Measurements from ENCODE around the gene CEMIP.

CEMIP gene

DNA sequence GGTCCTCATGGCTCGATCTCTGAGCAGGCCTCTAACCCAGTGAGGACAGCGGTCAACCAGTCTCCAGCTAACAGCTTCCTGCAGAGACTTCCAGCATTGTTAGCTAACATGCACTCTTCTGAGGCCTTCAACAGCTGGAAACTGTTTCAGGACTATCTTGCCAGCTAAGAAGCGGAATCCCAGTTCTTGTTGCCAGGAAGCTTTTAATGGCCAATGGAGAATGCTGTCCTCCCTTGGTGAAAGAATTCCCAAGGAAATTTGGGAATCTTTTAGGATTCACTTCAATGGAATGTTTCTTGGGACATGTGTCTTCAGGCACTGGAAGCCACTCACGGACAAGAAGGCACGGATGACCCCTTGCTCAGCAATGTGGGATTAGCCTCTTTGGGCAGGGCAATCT, 91.7 kb downstream of the CEMIP start:
- ChIA-PET POLR2A (no interaction called here), CTCF (interaction anchor here (0.6 to 1.0 kb wide), 2 partner anchors 65 to 296 kb away, joined by 3 read pairs; no protein-coding TSS in a partner anchor)

GRCh38 chr15:80871858-80872257, 92.7 kb downstream of the CEMIP start:
- no peak for TF ChIP-seq SALL2 (tag by site-specific recombination; IDR thresholded peaks at IDR 0.05; ENCODE audit: borderline replicate concordance)
- TF ChIP-seq ZBTB20 (tag by site-specific recombination; IDR thresholded peaks at IDR 0.05) = no peak
- TF ChIP-seq, protein P1, sequence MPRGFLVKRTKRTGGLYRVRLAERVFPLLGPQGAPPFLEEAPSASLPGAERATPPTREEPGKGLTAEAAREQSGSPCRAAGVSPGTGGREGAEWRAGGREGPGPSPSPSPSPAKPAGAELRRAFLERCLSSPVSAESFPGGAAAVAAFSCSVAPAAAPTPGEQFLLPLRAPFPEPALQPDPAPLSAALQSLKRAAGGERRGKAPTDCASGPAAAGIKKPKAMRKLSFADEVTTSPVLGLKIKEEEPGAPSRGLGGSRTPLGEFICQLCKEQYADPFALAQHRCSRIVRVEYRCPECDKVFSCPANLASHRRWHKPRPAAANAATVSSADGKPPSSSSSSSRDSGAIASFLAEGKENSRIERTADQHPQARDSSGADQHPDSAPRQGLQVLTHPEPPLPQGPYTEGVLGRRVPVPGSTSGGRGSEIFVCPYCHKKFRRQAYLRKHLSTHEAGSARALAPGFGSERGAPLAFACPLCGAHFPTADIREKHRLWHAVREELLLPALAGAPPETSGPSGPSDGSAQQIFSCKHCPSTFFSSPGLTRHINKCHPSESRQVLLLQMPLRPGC (tag by site-specific recombination; IDR thresholded peaks at IDR 0.05) = no peak
- no peak for TF ChIP-seq ZSCAN16 (tag by site-specific recombination; IDR thresholded peaks at IDR 0.05)
- no peak for TF ChIP-seq ZNF157 (tag by site-specific recombination; IDR thresholded peaks at IDR 0.05)
- no peak for TF ChIP-seq SETDB1 (IDR thresholded peaks at IDR 0.05; ENCODE audit: insufficient read length, low read length)
- no peak for TF ChIP-seq ZNF610 (tag by site-specific recombination; IDR thresholded peaks at IDR 0.05; ENCODE audit: borderline replicate concordance)
- TF ChIP-seq ZNF266 (tag by site-specific recombination; IDR thresholded peaks at IDR 0.05; ENCODE audit: low read depth) = no peak
- no peak for TF ChIP-seq ZBTB11 (tag by site-specific recombination; conservative IDR thresholded peaks at IDR 0.05; ENCODE audit: low read depth)
- no peak for TF ChIP-seq SCRT1 (tag by site-specific recombination; IDR thresholded peaks at IDR 0.05; ENCODE audit: borderline replicate concordance)
- TF ChIP-seq ZNF302 (tag by site-specific recombination; IDR thresholded peaks at IDR 0.05; ENCODE audit: low read depth) = no peak
- TF ChIP-seq ZNF366 (tag by site-specific recombination; conservative IDR thresholded peaks at IDR 0.05) = no peak
- TF ChIP-seq ZNF626 (tag by site-specific recombination; IDR thresholded peaks at IDR 0.05) = no peak
- no peak for TF ChIP-seq ZNF148 (tag by site-specific recombination; IDR thresholded peaks at IDR 0.05; ENCODE audit: borderline replicate concordance)
- no peak for TF ChIP-seq ZNF548 (tag by site-specific recombination; IDR thresholded peaks at IDR 0.05)
- no peak for TF ChIP-seq ZNF211 (tag by site-specific recombination; IDR thresholded peaks at IDR 0.05; ENCODE audit: low read depth)
- no peak overlapping the region for H3K27ac ChIP-seq (ENCODE audit: extremely low read depth, low read depth, low read length)
- POLR2A ChIA-PET = no interaction called here
- no peaks in the 10 kb centered on the region for H3K4me1 ChIP-seq (ENCODE audit: control insufficient read depth, insufficient read depth, low read length)
- H3K4me3 ChIP-seq (ENCODE audit: low read depth, low read length) = no peak overlapping the region
- no peaks in the 10 kb centered on the region for H3K36me3 ChIP-seq (ENCODE audit: control insufficient read depth in 2 of 2, insufficient read depth in 1 of 2, low read length in 2 of 2)
- H3K9me3 ChIP-seq (ENCODE audit: control insufficient read depth, insufficient read depth, low read depth, low read length) = no peaks in the 10 kb centered on the region
- CTCF ChIA-PET = no interaction called here

More for the DNA sequence above, 91.7 kb downstream of the CEMIP start:
- Histone ChIP-seq H3K9me3 (ENCODE audit: control insufficient read depth, insufficient read depth, low read depth, low read length) (no peaks in the 10 kb centered on the region), H3K4me3 (ENCODE audit: low read depth, low read length) (no peak overlapping the region), H3K27ac (ENCODE audit: extremely low read depth, low read depth, low read length) (no peak overlapping the region), H3K4me1 (ENCODE audit: control insufficient read depth, insufficient read depth, low read length) (no peaks in the 10 kb centered on the region), H3K36me3 (ENCODE audit: control insufficient read depth in 2 of 2, insufficient read depth in 1 of 2, low read length in 2 of 2) (no peaks in the 10 kb centered on the region)
- no peak for TF ChIP-seq ZNF596 (tag by site-specific recombination; IDR thresholded peaks at IDR 0.05)
- TF ChIP-seq SP3 (tag by site-specific recombination; IDR thresholded peaks at IDR 0.05) = no peak
- TF ChIP-seq ZNF830 (tag by site-specific recombination; IDR thresholded peaks at IDR 0.05; ENCODE audit: low read depth) = no peak
- TF ChIP-seq ZNF433 (tag by site-specific recombination; IDR thresholded peaks at IDR 0.05; ENCODE audit: low read depth) = no peak
- TF ChIP-seq ZBTB48 (tag by site-specific recombination; IDR thresholded peaks at IDR 0.05) = no peak
- no peak for TF ChIP-seq ZNF221 (tag by site-specific recombination; IDR thresholded peaks at IDR 0.05; ENCODE audit: borderline replicate concordance)
- TF ChIP-seq ZNF48 (tag by site-specific recombination; IDR thresholded peaks at IDR 0.05) = no peak

Data from HEK293 (cell line).